IMR-90 (cell line): ENCODE data around the gene ANLN. TPM values are rescaled to one million over a fixed set of nuclear protein-coding genes. Genes with fewer than 3 reads are reported as not detected.

Experiments
- ATAC-seq: fragments of 200-7000 bp; cut with Tn5 transposase; 2 replicates; pipeline ENCODE4 v1.9.1; 2020; ENCODE audit warnings: low read depth, mild to moderate bottlenecking, moderate library complexity
- BruUV-seq: library from RNA; stranded (reverse); fragments of 400-500 nt; replicated peaks from 2 replicates; lab custom pipeline; 2021; lab: Mats Ljungman, UMichigan
- CTCF ChIA-PET: fragments of 300-600 bp; formaldehyde crosslinking; extraction: SDS; loops from one replicate; lab custom pipeline; 2021; ENCODE audit warnings: antibody characterized with exemption; lab: Yijun Ruan, JAX
- POLR2A ChIA-PET: fragments of 300-600 bp; sonication (Branson Sonifier 250); formaldehyde crosslinking; loops from one replicate; lab custom pipeline; 2022; ENCODE audit warnings: antibody characterized with exemption; ENCODE audit not compliant: unreplicated experiment; lab: Charles Lee
- DNase-seq: peaks from one replicate; pipeline ENCODE4 v3.0.0; 2013
- H2AFZ ChIP-seq: replicated peaks from 2 replicates; pipeline ENCODE3; 2013; ENCODE audit warnings: low read length, mild to moderate bottlenecking; ENCODE audit not compliant: poor library complexity
- H2AK5ac ChIP-seq: 2 replicates; pipeline ENCODE4 v1.6.1; 2013; ENCODE audit warnings: low read depth, low read length, inconsistent platforms
- H2AK9ac ChIP-seq: replicated peaks from 2 replicates; pipeline ENCODE3; 2013; ENCODE audit warnings: mild to moderate bottlenecking, low read depth, low read length, moderate library complexity; ENCODE audit not compliant: poor library complexity
- H2BK120ac ChIP-seq: 2 replicates; pipeline ENCODE4 v1.6.1; 2013; ENCODE audit warnings: low read depth, low read length, inconsistent platforms
- H2BK15ac ChIP-seq: 3 replicates; pipeline ENCODE4 v1.6.1; 2013; ENCODE audit warnings: low read depth, low read length, inconsistent platforms
- H2BK20ac ChIP-seq: 2 replicates; pipeline ENCODE4 v1.6.1; 2013; ENCODE audit warnings: low read depth, mild to moderate bottlenecking, inconsistent platforms, low read length, moderate library complexity
- H2BK5ac ChIP-seq: 2 replicates; pipeline ENCODE4 v1.6.1; 2013; ENCODE audit warnings: mild to moderate bottlenecking, low read depth, low read length, inconsistent platforms; ENCODE audit not compliant: poor library complexity, severe bottlenecking
- H3K14ac ChIP-seq: replicated peaks from 2 replicates; pipeline ENCODE4 v1.6.1; 2013; ENCODE audit warnings: low read depth, low read length, inconsistent platforms
- H3K18ac ChIP-seq: 2 replicates; pipeline ENCODE4 v1.6.1; 2013; ENCODE audit warnings: low read depth, low read length, control low read depth
- H3K23ac ChIP-seq: 2 replicates; pipeline ENCODE4 v1.6.1; 2013; ENCODE audit warnings: low read depth, low read length, inconsistent platforms
- H3K27ac ChIP-seq: 2 replicates; pipeline ENCODE4 v1.5.1; 2013; ENCODE audit warnings: mild to moderate bottlenecking, control low read depth, low read length; ENCODE audit not compliant: insufficient read depth
- H3K27me3 ChIP-seq: 2 replicates; pipeline ENCODE4 v1.6.1; 2013; ENCODE audit warnings: low read length; ENCODE audit not compliant: control insufficient read depth, insufficient read depth
- H3K36me3 ChIP-seq: 2 replicates; pipeline ENCODE4 v1.6.1; 2013; ENCODE audit warnings: low read length, mixed read lengths; ENCODE audit not compliant: control insufficient read depth, insufficient read depth
- H3K4ac ChIP-seq: 2 replicates; pipeline ENCODE4 v1.6.1; 2013; ENCODE audit warnings: low read depth, low read length, inconsistent platforms
- H3K4me1 ChIP-seq: 2 replicates; pipeline ENCODE4 v1.6.1; 2013; ENCODE audit warnings: low read length, mixed read lengths; ENCODE audit not compliant: control insufficient read depth, insufficient read depth
- H3K4me2 ChIP-seq: 2 replicates; pipeline ENCODE4 v1.6.1; 2013; ENCODE audit warnings: low read depth, mild to moderate bottlenecking, control low read depth, low read length, moderate library complexity
- H3K4me3 ChIP-seq: 2 replicates; pipeline ENCODE4 v1.5.1; 2013; ENCODE audit warnings: low read depth, mild to moderate bottlenecking, control low read depth, low read length, moderate library complexity; ENCODE audit not compliant: insufficient read depth
- H3K56ac ChIP-seq: 2 replicates; pipeline ENCODE4 v1.6.1; 2013; ENCODE audit warnings: low read length, inconsistent platforms; ENCODE audit not compliant: insufficient read depth; ENCODE audit errors: extremely low read depth
- H3K79me1 ChIP-seq, 2 experiments: 2 replicates each; pipeline ENCODE4 v1.6.1; 2013; ENCODE audit warnings: low read length in 2 of 2, inconsistent platforms in 1 of 2, low read depth in 1 of 2
- H3K9ac ChIP-seq: 2 replicates; pipeline ENCODE4 v1.6.1; 2013; ENCODE audit warnings: low read depth, low read length, control low read depth
- H3K9me1 ChIP-seq: 2 replicates; pipeline ENCODE4 v1.6.1; 2013; ENCODE audit warnings: low read length, inconsistent platforms; ENCODE audit not compliant: insufficient read depth
- H3K9me3 ChIP-seq: 2 replicates; pipeline ENCODE4 v1.6.1; 2013; ENCODE audit warnings: low read length; ENCODE audit not compliant: control insufficient read depth, insufficient read depth
- H4K20me1 ChIP-seq: 2 replicates; pipeline ENCODE4 v1.6.1; 2013; ENCODE audit warnings: low read length, inconsistent platforms; ENCODE audit not compliant: insufficient read depth
- H4K5ac ChIP-seq: 2 replicates; pipeline ENCODE4 v1.6.1; 2013; ENCODE audit warnings: mild to moderate bottlenecking, low read depth, low read length, control low read depth
- H4K8ac ChIP-seq, 2 experiments: 2 replicates each; pipeline ENCODE4 v1.6.1; 2013; ENCODE audit warnings: low read depth in 2 of 2, low read length in 2 of 2, control low read depth in 1 of 2, inconsistent platforms in 1 of 2
- H4K91ac ChIP-seq: 2 replicates; pipeline ENCODE4 v1.6.1; 2013; ENCODE audit warnings: low read depth, low read length, inconsistent platforms; ENCODE audit not compliant: insufficient read depth
- BHLHE40 ChIP-seq: fragments of 150-350 bp; IDR thresholded peaks from 2 replicates; pipeline ENCODE4 v1.6.1; 2016; ENCODE audit warnings: mild to moderate bottlenecking, low read depth, low read length
- CEBPB ChIP-seq: IDR thresholded peaks from 2 replicates; pipeline ENCODE4 v1.6.1; 2012; ENCODE audit warnings: low read depth, low read length, improper control_type of control experiment
- CHD1 ChIP-seq: IDR thresholded peaks from 2 replicates; pipeline ENCODE4 v1.6.1; 2012; ENCODE audit warnings: low read depth, low read length, improper control_type of control experiment
- CTCF ChIP-seq: conservative IDR thresholded peaks from 2 replicates; pipeline ENCODE4 v1.5.1; 2012; ENCODE audit warnings: mild to moderate bottlenecking, low read depth, low read length, improper control_type of control experiment
- ELK1 ChIP-seq: fragments of 150-350 bp; IDR thresholded peaks from 2 replicates; pipeline ENCODE4 v1.6.1; 2016; ENCODE audit warnings: low read depth, mild to moderate bottlenecking, low read length, moderate library complexity, borderline replicate concordance
- FOS ChIP-seq: fragments of 150-350 bp; IDR thresholded peaks from 2 replicates; pipeline ENCODE4 v1.6.1; 2016; ENCODE audit warnings: low read depth, low read length
- MAFK ChIP-seq: IDR thresholded peaks from 2 replicates; pipeline ENCODE4 v1.6.1; 2012; ENCODE audit warnings: low read depth, low read length, improper control_type of control experiment
- MAZ ChIP-seq: IDR thresholded peaks from 2 replicates; pipeline ENCODE4 v1.6.1; 2012; ENCODE audit warnings: low read depth, mild to moderate bottlenecking, low read length, improper control_type of control experiment, moderate library complexity, borderline replicate concordance
- MXI1 ChIP-seq: IDR thresholded peaks from 2 replicates; pipeline ENCODE4 v1.6.1; 2012; ENCODE audit warnings: low read depth, mild to moderate bottlenecking, low read length, moderate library complexity, borderline replicate concordance
- NFE2L2 ChIP-seq: fragments of 150-350 bp; IDR thresholded peaks from 2 replicates; pipeline ENCODE4 v1.6.1; 2016; ENCODE audit warnings: low read depth, mild to moderate bottlenecking, low read length
- POLR2A ChIP-seq: IDR thresholded peaks from 2 replicates; pipeline ENCODE4 v1.6.1; 2012; ENCODE audit warnings: mild to moderate bottlenecking, low read depth, low read length
- RAD21 ChIP-seq: IDR thresholded peaks from 2 replicates; pipeline ENCODE4 v1.6.1; 2012; ENCODE audit warnings: low read length, improper control_type of control experiment
- RCOR1 ChIP-seq: IDR thresholded peaks from 2 replicates; pipeline ENCODE4 v1.6.1; 2012; ENCODE audit warnings: mild to moderate bottlenecking, low read length, improper control_type of control experiment; ENCODE audit not compliant: insufficient replicate concordance
- RFX5 ChIP-seq: IDR thresholded peaks from 2 replicates; pipeline ENCODE4 v1.8.0; 2012; ENCODE audit warnings: low read depth, mild to moderate bottlenecking, low read length, moderate library complexity
- SMC3 ChIP-seq: fragments of 150-350 bp; IDR thresholded peaks from 2 replicates; pipeline ENCODE4 v1.6.1; 2016; ENCODE audit warnings: low read depth, mild to moderate bottlenecking, antibody characterized with exemption, low read length, moderate library complexity
- USF2 ChIP-seq: fragments of 150-350 bp; IDR thresholded peaks from 2 replicates; pipeline ENCODE4 v1.6.1; 2017; ENCODE audit warnings: mild to moderate bottlenecking, antibody characterized with exemption, low read length, low read depth
- WGBS, 2 experiments: methylation state at CpG; one replicate each; pipeline versions ENCODE4 v1.1.5 to v1.1.7; 2013; ENCODE audit warnings: missing lambda C conversion rate in 2 of 2; ENCODE audit not compliant: insufficient read length in 1 of 2; ENCODE audit errors: extremely low coverage in 2 of 2; 5-methylcytosine and 5-hydroxymethylcytosine counted together
- dilution Hi-C: fragments of 300-500 bp; cut with HindIII; formaldehyde crosslinking; loops from one replicate; pipeline ENCODE4 v1.14.3; 2018; ENCODE audit warnings: low sequenced_read_pairs; ENCODE audit not compliant: unreplicated experiment
- in situ Hi-C: fragments of 300-500 bp; cut with MboI; formaldehyde crosslinking; loops from 3 replicates; pipeline ENCODE4 v1.14.3; 2019; ENCODE audit warnings: low sequenced_read_pairs, inconsistent platforms, mixed read lengths
- intact Hi-C: fragments of 100-400 bp; cut with micrococcal nuclease; formaldehyde crosslinking; loops from 2 replicates; pipeline ENCODE4 v1.10.0; 2022
- polyA plus RNA-seq, 3 experiments: library from polyadenylated mRNA; depleted of rRNA; stranded (reverse); fragments of >200 nt; gene quantifications; 2 replicates each; pipeline ENCODE4 v1.2.3, GENCODE V29; 2012; ENCODE audit warnings: low replicate concordance in 1 of 3
- total RNA-seq: library from RNA; depleted of rRNA; stranded (reverse); fragments of >200 nt; gene quantifications from 2 replicates; pipeline ENCODE4 v1.2.3, GENCODE V29; 2012

Gene ANLN
- total and polyA plus RNA-seq, 2 of the 4 experiments (the other 2 are of a cell fraction) = 60.5 to 276 TPM

- Histone ChIP-seq H3K18ac (no peak overlapping the region), H3K9me3 (peaks cover 2% of the 10 kb centered on the region), H3K56ac (no peak overlapping the region), H3K4me2 (no peak overlapping the region), H3K9me1 (peaks cover 8% of the 10 kb centered on the region; the same call in 1 of the 2 replicates), H3K4ac (no peak overlapping the region), H3K36me3 (peaks cover 9% of the 10 kb centered on the region), H3K79me1 (peaks cover 23 to 63% of the 10 kb centered on the region in 2 experiments), H4K8ac (peak overlapping the region in 1 of 2 experiments; percentile 8; a peak in 1 of 4 replicates), H3K23ac (no peak overlapping the region), H4K91ac (no peak overlapping the region), H2BK20ac (no peak overlapping the region), H4K20me1 (peaks cover 12% of the 10 kb centered on the region; the same call in 1 of the 2 replicates), H2BK15ac (no peak overlapping the region), H2AK9ac (no peak overlapping the region), H4K5ac (no peak overlapping the region), H3K27me3 (no peaks in the 10 kb centered on the region), H3K9ac (no peak overlapping the region), H3K14ac (no peak overlapping the region), H2AK5ac (no peak overlapping the region), H3K4me3 (no peak overlapping the region), H2BK120ac (no peak overlapping the region), H3K27ac (no peak overlapping the region), H3K4me1 (peaks cover 2% of the 10 kb centered on the region), H2AFZ (no peak overlapping the region), H2BK5ac (peak overlapping the region; percentile 12)
- in situ Hi-C loops (no loop called here), dilution Hi-C loops (no loop called here), intact Hi-C loops (no loop called here)
- TF ChIP-seq RFX5 = no peak
- no peak for TF ChIP-seq MAFK
- TF ChIP-seq CTCF = no peak
- no peak for TF ChIP-seq CHD1
- TF ChIP-seq RCOR1 = no peak
- TF ChIP-seq RAD21 = no peak
- TF ChIP-seq MXI1 = no peak
- TF ChIP-seq FOS = no peak
- no peak for TF ChIP-seq POLR2A
- no peak for TF ChIP-seq CEBPB
- TF ChIP-seq SMC3 = no peak
- TF ChIP-seq MAZ = no peak
- TF ChIP-seq ELK1 = no peak
- no peak for TF ChIP-seq USF2
- no peak for TF ChIP-seq NFE2L2
- no peak for TF ChIP-seq BHLHE40
- WGBS, 2 experiments = 100% methylated on average over 1 of the region's 3 CpGs; no CpG with 5 or more reads in 1 of the 2 experiments
- ChIA-PET CTCF (interaction anchor here (0.6 to 2.0 kb wide), 2 partner anchors 41 to 60 kb away, joined by 3 to 6 read pairs; no protein-coding TSS in a partner anchor), POLR2A (no interaction called here)
- ATAC-seq (no peak), DNase-seq (peak; percentile 29)
- no TSS peak for BruUV-seq
These were observed 10.4 kb downstream of the ANLN start for GRCh38 chr7:36400036-36400435.
